ENCODE results near the gene RAX2. TPM values are rescaled to one million over a fixed set of nuclear protein-coding genes. Genes with fewer than 3 reads are reported as not detected.

Gene RAX2
- total RNA-seq, 4 donors from 2014 or later, result not detected

DNA sequence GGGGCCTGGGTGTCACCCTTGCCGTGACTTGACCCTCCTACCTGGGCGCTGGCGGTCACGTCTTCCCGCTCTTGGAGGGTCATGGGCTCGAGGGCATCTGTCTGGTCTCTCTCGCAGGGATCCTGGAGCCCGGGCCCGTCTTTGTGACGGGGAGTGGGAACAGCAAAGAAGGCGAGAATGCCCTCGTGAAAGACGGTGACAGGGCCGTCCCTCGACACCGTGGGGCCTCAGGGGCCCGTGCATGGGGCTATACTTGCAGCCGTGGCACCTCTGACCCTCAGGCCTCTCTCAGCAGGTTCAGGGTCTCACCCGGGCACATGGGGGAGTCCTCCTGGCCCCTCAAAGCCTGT lies 35.1 kb upstream of the RAX2 start:
- no peak overlapping the region for H3K27ac ChIP-seq
- intact Hi-C loops (cut with DNase I), result no loop called here
- no peak overlapping the region for H3K4me3 ChIP-seq (replicated peaks in 1 of 3)
- H3K27me3 ChIP-seq, result no peaks in the 10 kb centered on the region
- no peaks in the 10 kb centered on the region for H3K9me3 ChIP-seq
- peaks cover 0 to 15% of the 10 kb centered on the region in 2 donors for H3K4me1 ChIP-seq
- WGBS, 2 donors, result 78 to 91% methylated on average over 16 to 18 of the region's 19 CpGs
- no peak for TF ChIP-seq POLR2A (IDR thresholded peaks at IDR 0.05)
- TF ChIP-seq, protein P1, sequence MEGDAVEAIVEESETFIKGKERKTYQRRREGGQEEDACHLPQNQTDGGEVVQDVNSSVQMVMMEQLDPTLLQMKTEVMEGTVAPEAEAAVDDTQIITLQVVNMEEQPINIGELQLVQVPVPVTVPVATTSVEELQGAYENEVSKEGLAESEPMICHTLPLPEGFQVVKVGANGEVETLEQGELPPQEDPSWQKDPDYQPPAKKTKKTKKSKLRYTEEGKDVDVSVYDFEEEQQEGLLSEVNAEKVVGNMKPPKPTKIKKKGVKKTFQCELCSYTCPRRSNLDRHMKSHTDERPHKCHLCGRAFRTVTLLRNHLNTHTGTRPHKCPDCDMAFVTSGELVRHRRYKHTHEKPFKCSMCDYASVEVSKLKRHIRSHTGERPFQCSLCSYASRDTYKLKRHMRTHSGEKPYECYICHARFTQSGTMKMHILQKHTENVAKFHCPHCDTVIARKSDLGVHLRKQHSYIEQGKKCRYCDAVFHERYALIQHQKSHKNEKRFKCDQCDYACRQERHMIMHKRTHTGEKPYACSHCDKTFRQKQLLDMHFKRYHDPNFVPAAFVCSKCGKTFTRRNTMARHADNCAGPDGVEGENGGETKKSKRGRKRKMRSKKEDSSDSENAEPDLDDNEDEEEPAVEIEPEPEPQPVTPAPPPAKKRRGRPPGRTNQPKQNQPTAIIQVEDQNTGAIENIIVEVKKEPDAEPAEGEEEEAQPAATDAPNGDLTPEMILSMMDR (IDR thresholded peaks at IDR 0.05), result no peak
- no peaks in the 10 kb centered on the region for H3K36me3 ChIP-seq
- DNase-seq, result no peak

DNA sequence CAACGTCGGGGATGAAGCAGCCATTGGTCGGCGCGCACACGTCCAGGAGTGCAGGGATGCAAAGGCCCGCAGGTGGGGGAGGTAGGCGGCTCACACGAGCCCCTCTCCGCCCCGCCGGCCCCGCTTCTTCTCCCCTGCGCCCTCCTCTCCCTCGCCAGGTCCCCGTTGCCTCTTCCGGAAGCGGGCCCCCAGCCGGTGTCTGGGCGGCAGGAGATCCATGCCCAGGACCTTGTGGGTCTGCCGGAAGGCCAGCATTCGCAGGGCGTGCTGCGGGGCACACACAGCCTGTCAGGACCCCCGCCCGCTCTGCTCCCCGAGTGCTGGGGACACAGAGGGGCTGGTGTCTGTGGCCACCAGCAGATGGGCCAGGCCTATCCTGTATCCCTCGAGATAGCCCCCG lies 33.8 kb upstream of the RAX2 start:
- no peak for DNase-seq
- Histone ChIP-seq H3K36me3 (no peaks in the 10 kb centered on the region), H3K27me3 (peaks cover 3% of the 10 kb centered on the region), H3K4me1 (peaks cover 0 to 26% of the 10 kb centered on the region in 2 donors), H3K4me3 (replicated peaks in 1 of 3) (no peak overlapping the region), H3K9me3 (no peaks in the 10 kb centered on the region), H3K27ac (no peak overlapping the region)
- TF ChIP-seq, protein P1 (IDR thresholded peaks at IDR 0.05), result no peak
- TF ChIP-seq POLR2A (IDR thresholded peaks at IDR 0.05), result no peak
- WGBS, 2 donors, result 91 to 93% methylated on average over 27 to 29 of the region's 29 CpGs
- intact Hi-C loops (cut with DNase I), result no loop called here

DNA sequence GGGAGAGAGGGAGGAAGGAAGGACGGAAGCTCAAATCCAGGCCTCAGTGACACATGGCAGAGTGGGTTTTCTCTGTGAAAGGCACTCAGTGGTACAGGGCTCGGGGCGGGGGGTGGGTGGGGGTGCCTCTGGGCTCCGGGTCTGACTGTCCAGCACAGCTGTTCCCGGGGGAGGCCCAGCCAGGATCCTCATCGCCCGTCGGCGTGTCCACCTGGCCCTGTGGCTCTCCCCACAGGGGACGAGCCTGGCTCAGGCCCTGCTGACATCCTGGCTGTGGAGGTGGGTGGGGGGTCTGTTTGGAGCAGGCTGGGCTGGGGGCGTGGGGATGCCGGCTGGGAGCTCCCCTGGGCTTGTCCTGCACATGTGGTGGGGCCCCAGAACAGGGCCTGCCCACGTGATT lies 32.4 kb upstream of the RAX2 start:
- no peak overlapping the region for H3K27ac ChIP-seq
- no peaks in the 10 kb centered on the region for H3K36me3 ChIP-seq
- WGBS, 2 donors, result 76% methylated on average over 4 to 11 of the region's 13 CpGs
- H3K9me3 ChIP-seq, result no peaks in the 10 kb centered on the region
- no peak for TF ChIP-seq POLR2A (IDR thresholded peaks at IDR 0.05)
- TF ChIP-seq, protein P1 (IDR thresholded peaks at IDR 0.05), result no peak
- peaks cover 9% of the 10 kb centered on the region for H3K27me3 ChIP-seq
- DNase-seq, result no peak
- intact Hi-C loops (cut with DNase I), result no loop called here
- peaks cover 0 to 26% of the 10 kb centered on the region in 2 donors for H3K4me1 ChIP-seq
- no peak overlapping the region for H3K4me3 ChIP-seq (replicated peaks in 1 of 3)

DNA sequence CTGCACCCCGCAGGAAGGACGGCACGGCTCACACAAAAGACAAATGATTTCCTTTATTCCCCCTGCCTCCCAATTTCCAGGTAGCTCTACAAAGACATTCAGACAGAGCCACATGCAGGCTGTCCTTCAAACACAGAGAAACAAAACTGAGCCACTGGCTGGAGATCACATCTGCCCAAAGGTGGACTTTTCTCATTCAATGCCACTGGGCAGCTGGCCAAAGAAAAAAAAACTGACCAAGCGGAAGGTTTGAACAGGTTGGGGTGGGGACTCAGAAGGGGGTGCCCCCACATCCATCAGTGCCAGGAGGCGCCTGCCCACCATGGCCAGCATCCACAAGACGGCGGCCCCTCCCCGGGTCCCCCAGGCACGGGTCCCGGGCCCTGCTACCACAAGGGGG lies 32.0 kb upstream of the RAX2 start:
- H3K27me3 ChIP-seq, result peaks cover 9% of the 10 kb centered on the region
- H3K4me1 ChIP-seq, result peaks cover 0 to 25% of the 10 kb centered on the region in 2 donors
- H3K36me3 ChIP-seq, result no peaks in the 10 kb centered on the region
- H3K27ac ChIP-seq, result no peak overlapping the region
- H3K9me3 ChIP-seq, result no peaks in the 10 kb centered on the region
- no peak overlapping the region for H3K4me3 ChIP-seq (replicated peaks in 1 of 3)
- no peak for DNase-seq
- TF ChIP-seq, protein P1 (IDR thresholded peaks at IDR 0.05), result no peak
- TF ChIP-seq POLR2A (IDR thresholded peaks at IDR 0.05), result no peak
- intact Hi-C loops (cut with DNase I), result no loop called here
- 62 to 70% methylated on average over 10 of the region's 10 CpGs for WGBS, 2 donors

DNA sequence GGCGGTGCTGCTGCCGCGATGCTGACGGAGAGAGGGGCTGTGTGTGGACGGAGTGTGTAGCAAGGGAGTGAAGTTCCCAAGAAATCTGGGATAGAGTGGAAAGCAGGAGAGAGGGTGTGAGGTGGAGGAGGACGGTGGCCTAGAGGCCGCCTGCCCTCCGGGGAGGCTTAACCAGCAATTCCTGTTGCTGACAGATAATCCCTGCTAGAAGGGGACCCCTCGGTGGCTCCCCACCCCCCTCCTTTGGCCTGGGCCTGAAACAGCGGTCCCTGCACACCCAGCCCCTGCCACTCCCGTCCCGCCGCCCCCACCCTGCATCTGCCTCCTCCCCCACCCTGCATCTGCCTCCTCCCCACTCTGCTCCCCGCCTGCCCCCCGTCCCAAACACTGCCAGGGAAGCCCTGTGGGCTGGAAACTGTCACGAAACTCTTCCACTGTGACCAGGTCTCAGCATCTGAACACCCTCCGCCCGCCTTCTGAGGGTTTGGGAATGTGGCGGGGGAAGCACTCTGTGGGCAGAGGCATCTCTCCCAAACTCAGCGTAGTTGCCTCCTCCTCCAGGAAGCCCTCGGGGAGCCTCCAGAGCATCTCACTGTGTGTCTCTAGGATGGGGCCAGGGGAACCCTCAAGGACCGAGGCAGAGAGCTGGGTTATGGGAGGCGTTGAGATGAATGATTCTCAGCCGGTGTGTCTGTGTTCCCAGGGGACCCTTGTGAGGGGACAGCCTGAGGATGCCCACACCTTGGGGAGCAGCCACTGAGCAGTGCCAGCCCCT lies 31.3 kb upstream of the RAX2 start:
- H3K4me1 ChIP-seq, result peaks cover 0 to 18% of the 10 kb centered on the region in 2 donors
- no peaks in the 10 kb centered on the region for H3K9me3 ChIP-seq
- peaks cover 9% of the 10 kb centered on the region for H3K27me3 ChIP-seq
- no peak for DNase-seq
- no peaks in the 10 kb centered on the region for H3K36me3 ChIP-seq
- no peak overlapping the region for H3K4me3 ChIP-seq (replicated peaks in 1 of 3)
- no peak for TF ChIP-seq POLR2A (IDR thresholded peaks at IDR 0.05)
- TF ChIP-seq, protein P1 (IDR thresholded peaks at IDR 0.05), result no peak
- 73 to 82% methylated on average over 15 to 24 of the region's 24 CpGs for WGBS, 2 donors
- intact Hi-C loops (cut with DNase I), result no loop called here
- no peak overlapping the region for H3K27ac ChIP-seq

Measured in thyroid gland (tissue), 4 donors.